GM21447 (cell line): ENCODE data around the gene CD8B2.
"Not testable (repeated sequence)": the region's sequence is repeated elsewhere in the genome, so short reads cannot be mapped to it uniquely, and the experiment has no call there.

ENCODE experiments used
- ATAC-seq: cut with Tn5 transposase; IDR thresholded peaks from one replicate; pipeline ENCODE4 v1.9.1; 2021; ENCODE audit not compliant: unreplicated experiment

The CD8B2 gene

GRCh38 chr2:106511476-106511901 is 24.3 kb downstream of the CD8B2 start:
- not testable (repeated sequence) for ATAC-seq

GRCh38 chr2:106511934-106512333 is 24.8 kb downstream of the CD8B2 start:
- ATAC-seq: not testable (repeated sequence)

- not testable (repeated sequence) for ATAC-seq
Measured at GRCh38 chr2:106513391-106513790, 26.2 kb downstream of the CD8B2 start.

GRCh38 chr2:106514827-106515226 is 27.7 kb downstream of the CD8B2 start:
- ATAC-seq: not testable (repeated sequence)

GRCh38 chr2:106516436-106516835 is 29.3 kb downstream of the CD8B2 start:
- ATAC-seq: no peak

GRCh38 chr2:106516864-106517263 is 29.7 kb downstream of the CD8B2 start:
- no peak for ATAC-seq

- no peak for ATAC-seq
Measured at GRCh38 chr2:106517329-106517728, 30.2 kb downstream of the CD8B2 start.

GRCh38 chr2:106519767-106520166 is 32.6 kb downstream of the CD8B2 start:
- no peak for ATAC-seq

- no peak for ATAC-seq
Measured at GRCh38 chr2:106521016-106521415, 33.9 kb downstream of the CD8B2 start.

- no peak for ATAC-seq
Measured at GRCh38 chr2:106523976-106524665, 37.0 kb downstream of the CD8B2 start.

GRCh38 chr2:106530866-106531265 is 43.7 kb downstream of the CD8B2 start:
- no peak for ATAC-seq

- no peak for ATAC-seq
Measured at GRCh38 chr2:106531676-106532214, 44.6 kb downstream of the CD8B2 start.

GRCh38 chr2:106532236-106532635 is 45.1 kb downstream of the CD8B2 start:
- ATAC-seq: no peak

GRCh38 chr2:106534471-106534870 is 47.3 kb downstream of the CD8B2 start:
- ATAC-seq: no peak

- no peak for ATAC-seq
Measured at GRCh38 chr2:106536490-106536889, 49.3 kb downstream of the CD8B2 start.

GRCh38 chr2:106537047-106537446 is 49.9 kb downstream of the CD8B2 start:
- ATAC-seq: no peak

- no peak for ATAC-seq
Measured at GRCh38 chr2:106537791-106538191, 50.6 kb downstream of the CD8B2 start.

GRCh38 chr2:106540886-106541285 is 53.7 kb downstream of the CD8B2 start:
- no peak for ATAC-seq

GRCh38 chr2:106541333-106541732 is 54.2 kb downstream of the CD8B2 start:
- no peak for ATAC-seq

- ATAC-seq: peak; percentile 93
Measured at GRCh38 chr2:106542746-106543359, 55.7 kb downstream of the CD8B2 start.

GRCh38 chr2:106545007-106545406 is 57.8 kb downstream of the CD8B2 start:
- ATAC-seq: no peak

- ATAC-seq: no peak
Measured at GRCh38 chr2:106546391-106546990, 59.3 kb downstream of the CD8B2 start.
